ENCODE measurements around the gene CHEK1. TPM values are rescaled to one million over a fixed set of nuclear protein-coding genes. Genes with fewer than 3 reads are reported as not detected.

Gene CHEK1
- polyA plus RNA-seq, 1 donor (not counting 4 experiments of a cell fraction or from before 2014, with no cell fraction given), result 38.2 TPM

DNA sequence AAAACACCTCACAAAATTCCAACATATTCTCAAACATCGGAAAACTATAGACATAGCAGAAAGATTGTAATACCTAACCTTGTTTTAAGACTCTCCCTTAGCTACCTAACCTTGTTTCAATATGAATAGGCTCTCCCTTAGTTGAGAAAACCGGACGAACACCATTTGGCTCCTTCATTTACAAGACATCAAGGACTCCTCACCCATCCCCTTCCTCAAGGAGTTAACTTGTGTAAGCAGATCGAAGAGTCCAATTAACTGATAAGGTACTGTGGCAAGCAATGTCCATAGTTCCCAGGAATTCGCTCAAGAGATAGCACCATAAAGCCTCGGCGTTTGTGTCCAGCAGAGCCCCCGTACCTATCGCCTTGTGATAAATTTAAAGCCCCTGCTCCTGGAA is 60.3 kb downstream of the CHEK1 start:
- no peaks in the 10 kb centered on the region for H3K36me3 ChIP-seq (ENCODE audit: control insufficient read depth in 2 of 2, extremely low read depth in 1 of 2, insufficient read depth in 2 of 2, low read length in 2 of 2)
- H3K79me2 ChIP-seq (ENCODE audit: control insufficient read depth, insufficient read depth, low read length), result no peaks in the 10 kb centered on the region
- no peak overlapping the region for H2AFZ ChIP-seq (ENCODE audit: control insufficient read depth, low read length)
- no peak overlapping the region for H3K4me3 ChIP-seq (ENCODE audit: control insufficient read depth in 2 of 3, extremely low read depth in 1 of 3, insufficient read depth in 2 of 3, low read depth in 1 of 3, low read length in 3 of 3)
- H3K27ac ChIP-seq (ENCODE audit: control insufficient read depth, insufficient read depth, low read length), result no peak overlapping the region
- H3K9ac ChIP-seq (ENCODE audit: control insufficient read depth, extremely low read depth, insufficient read depth, low read length), result no peak overlapping the region
- H3K4me1 ChIP-seq (ENCODE audit: control insufficient read depth, extremely low read depth, insufficient read depth, low read length), result no peaks in the 10 kb centered on the region
- H4K20me1 ChIP-seq (ENCODE audit: control insufficient read depth, extremely low read depth, insufficient read depth, low read length), result no peaks in the 10 kb centered on the region
- DNase-seq (ENCODE audit: low read depth, low spot score), result no peak
- dilution Hi-C loops (cut with MboI; ENCODE audit: extremely low pct_ligation_motif_present, low sequenced_read_pairs), result no loop called here
- no peaks in the 10 kb centered on the region for H3K9me3 ChIP-seq (ENCODE audit: control insufficient read depth, low read depth, low read length)
- no peaks in the 10 kb centered on the region for H3K27me3 ChIP-seq (ENCODE audit: control insufficient read depth, extremely low read depth, insufficient read depth, low read length)
- TF ChIP-seq, protein P1, sequence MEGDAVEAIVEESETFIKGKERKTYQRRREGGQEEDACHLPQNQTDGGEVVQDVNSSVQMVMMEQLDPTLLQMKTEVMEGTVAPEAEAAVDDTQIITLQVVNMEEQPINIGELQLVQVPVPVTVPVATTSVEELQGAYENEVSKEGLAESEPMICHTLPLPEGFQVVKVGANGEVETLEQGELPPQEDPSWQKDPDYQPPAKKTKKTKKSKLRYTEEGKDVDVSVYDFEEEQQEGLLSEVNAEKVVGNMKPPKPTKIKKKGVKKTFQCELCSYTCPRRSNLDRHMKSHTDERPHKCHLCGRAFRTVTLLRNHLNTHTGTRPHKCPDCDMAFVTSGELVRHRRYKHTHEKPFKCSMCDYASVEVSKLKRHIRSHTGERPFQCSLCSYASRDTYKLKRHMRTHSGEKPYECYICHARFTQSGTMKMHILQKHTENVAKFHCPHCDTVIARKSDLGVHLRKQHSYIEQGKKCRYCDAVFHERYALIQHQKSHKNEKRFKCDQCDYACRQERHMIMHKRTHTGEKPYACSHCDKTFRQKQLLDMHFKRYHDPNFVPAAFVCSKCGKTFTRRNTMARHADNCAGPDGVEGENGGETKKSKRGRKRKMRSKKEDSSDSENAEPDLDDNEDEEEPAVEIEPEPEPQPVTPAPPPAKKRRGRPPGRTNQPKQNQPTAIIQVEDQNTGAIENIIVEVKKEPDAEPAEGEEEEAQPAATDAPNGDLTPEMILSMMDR (optimal IDR thresholded peaks at IDR 0.05 in 1 of 3, IDR thresholded peaks at IDR 0.05 in 1 of 3, conservative IDR thresholded peaks at IDR 0.05 in 1 of 3; ENCODE audit: extremely low read depth in 1 of 3, insufficient read depth in 2 of 3, low read length in 3 of 3), result no peak
- TF ChIP-seq EZH2 (IDR thresholded peaks at IDR 0.05; ENCODE audit: low read length), result no peak
- H3K9me1 ChIP-seq (ENCODE audit: control insufficient read depth, extremely low read depth, insufficient read depth, low read length), result no peaks in the 10 kb centered on the region
- H3K4me2 ChIP-seq (ENCODE audit: control insufficient read depth, extremely low read depth, insufficient read depth, low read depth, low read length), result no peak overlapping the region
- no peak for FAIRE-seq

DNA sequence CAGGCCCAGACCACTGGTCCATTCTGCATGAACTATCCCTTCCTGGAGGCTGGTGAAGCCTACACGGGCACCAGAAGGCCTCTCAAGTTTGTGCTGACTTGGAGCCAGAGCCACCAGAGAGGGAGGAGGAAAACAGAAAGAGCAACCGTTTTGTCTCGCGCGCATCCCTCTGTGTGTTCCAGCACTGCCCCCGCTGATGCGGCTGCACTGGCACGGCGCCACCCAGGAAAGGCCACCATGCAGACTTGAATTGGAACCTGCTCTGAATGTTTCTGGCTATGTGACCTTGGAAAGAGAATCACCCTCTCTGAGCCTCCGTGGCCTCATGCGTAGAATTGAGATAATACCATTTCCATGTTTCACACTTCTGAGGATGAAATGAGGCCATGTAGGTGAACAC is 63.1 kb downstream of the CHEK1 start:
- Histone ChIP-seq H3K4me2 (ENCODE audit: control insufficient read depth, extremely low read depth, insufficient read depth, low read depth, low read length) (no peak overlapping the region), H3K4me1 (ENCODE audit: control insufficient read depth, extremely low read depth, insufficient read depth, low read length) (no peaks in the 10 kb centered on the region), H3K9me1 (ENCODE audit: control insufficient read depth, extremely low read depth, insufficient read depth, low read length) (no peaks in the 10 kb centered on the region), H3K4me3 (ENCODE audit: control insufficient read depth in 2 of 3, extremely low read depth in 1 of 3, insufficient read depth in 2 of 3, low read depth in 1 of 3, low read length in 3 of 3) (no peak overlapping the region), H4K20me1 (ENCODE audit: control insufficient read depth, extremely low read depth, insufficient read depth, low read length) (no peaks in the 10 kb centered on the region), H3K27ac (ENCODE audit: control insufficient read depth, insufficient read depth, low read length) (no peak overlapping the region), H3K27me3 (ENCODE audit: control insufficient read depth, extremely low read depth, insufficient read depth, low read length) (no peaks in the 10 kb centered on the region), H3K79me2 (ENCODE audit: control insufficient read depth, insufficient read depth, low read length) (no peaks in the 10 kb centered on the region), H2AFZ (ENCODE audit: control insufficient read depth, low read length) (no peak overlapping the region), H3K36me3 (ENCODE audit: control insufficient read depth in 2 of 2, extremely low read depth in 1 of 2, insufficient read depth in 2 of 2, low read length in 2 of 2) (no peaks in the 10 kb centered on the region), H3K9me3 (ENCODE audit: control insufficient read depth, low read depth, low read length) (no peaks in the 10 kb centered on the region), H3K9ac (ENCODE audit: control insufficient read depth, extremely low read depth, insufficient read depth, low read length) (no peak overlapping the region)
- DNase-seq (ENCODE audit: low read depth, low spot score) (no peak), FAIRE-seq (no peak)
- dilution Hi-C loops (cut with MboI; ENCODE audit: extremely low pct_ligation_motif_present, low sequenced_read_pairs), result no loop called here
- TF ChIP-seq EZH2 (IDR thresholded peaks at IDR 0.05; ENCODE audit: low read length), result no peak
- TF ChIP-seq, protein P1 (optimal IDR thresholded peaks at IDR 0.05 in 1 of 3, IDR thresholded peaks at IDR 0.05 in 1 of 3, conservative IDR thresholded peaks at IDR 0.05 in 1 of 3; ENCODE audit: extremely low read depth in 1 of 3, insufficient read depth in 2 of 3, low read length in 3 of 3), result no peak

Data from keratinocyte (primary cell).